ENCODE data around the gene PASK. TPM values are rescaled to one million over a fixed set of nuclear protein-coding genes. Genes with fewer than 3 reads are reported as not detected.

PASK gene
- total and polyA plus RNA-seq, 2 experiments from 2014 or later: 7.0 to 11.9 TPM

- Histone ChIP-seq H3K9me3 (ENCODE audit: low read depth) (no peaks in the 10 kb centered on the region), H3K36me3 (no peaks in the 10 kb centered on the region), H3K27me3 (peaks cover 5% of the 10 kb centered on the region), H3K27ac (no peak overlapping the region), H3K4me1 (ENCODE audit: low read depth) (peaks cover 7% of the 10 kb centered on the region), H3K4me3 (no peak overlapping the region)
- no peak for DNase-seq (ENCODE audit: low read depth in 1 of 2, low spot score in 1 of 2)
- TF ChIP-seq, protein P1, sequence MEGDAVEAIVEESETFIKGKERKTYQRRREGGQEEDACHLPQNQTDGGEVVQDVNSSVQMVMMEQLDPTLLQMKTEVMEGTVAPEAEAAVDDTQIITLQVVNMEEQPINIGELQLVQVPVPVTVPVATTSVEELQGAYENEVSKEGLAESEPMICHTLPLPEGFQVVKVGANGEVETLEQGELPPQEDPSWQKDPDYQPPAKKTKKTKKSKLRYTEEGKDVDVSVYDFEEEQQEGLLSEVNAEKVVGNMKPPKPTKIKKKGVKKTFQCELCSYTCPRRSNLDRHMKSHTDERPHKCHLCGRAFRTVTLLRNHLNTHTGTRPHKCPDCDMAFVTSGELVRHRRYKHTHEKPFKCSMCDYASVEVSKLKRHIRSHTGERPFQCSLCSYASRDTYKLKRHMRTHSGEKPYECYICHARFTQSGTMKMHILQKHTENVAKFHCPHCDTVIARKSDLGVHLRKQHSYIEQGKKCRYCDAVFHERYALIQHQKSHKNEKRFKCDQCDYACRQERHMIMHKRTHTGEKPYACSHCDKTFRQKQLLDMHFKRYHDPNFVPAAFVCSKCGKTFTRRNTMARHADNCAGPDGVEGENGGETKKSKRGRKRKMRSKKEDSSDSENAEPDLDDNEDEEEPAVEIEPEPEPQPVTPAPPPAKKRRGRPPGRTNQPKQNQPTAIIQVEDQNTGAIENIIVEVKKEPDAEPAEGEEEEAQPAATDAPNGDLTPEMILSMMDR (IDR thresholded peaks at IDR 0.05; ENCODE audit: low read depth, low read length): no peak
Observed at GRCh38 chr2:241147336-241147735, 1.9 kb downstream of the PASK start.

GRCh38 chr2:241146286-241146685 is 3.0 kb downstream of the PASK start:
- H3K27me3 ChIP-seq: peaks cover 5% of the 10 kb centered on the region
- H3K36me3 ChIP-seq: no peaks in the 10 kb centered on the region
- no peak overlapping the region for H3K27ac ChIP-seq
- H3K4me1 ChIP-seq (ENCODE audit: low read depth): peaks cover 7% of the 10 kb centered on the region
- TF ChIP-seq, protein P1 (IDR thresholded peaks at IDR 0.05; ENCODE audit: low read depth, low read length): no peak
- no peak overlapping the region for H3K4me3 ChIP-seq
- no peak for DNase-seq (ENCODE audit: low read depth in 1 of 2, low spot score in 1 of 2)
- no peaks in the 10 kb centered on the region for H3K9me3 ChIP-seq (ENCODE audit: low read depth)

- Histone ChIP-seq H3K27ac (no peak overlapping the region), H3K4me3 (no peak overlapping the region), H3K9me3 (ENCODE audit: low read depth) (no peaks in the 10 kb centered on the region), H3K27me3 (no peaks in the 10 kb centered on the region), H3K36me3 (no peaks in the 10 kb centered on the region), H3K4me1 (ENCODE audit: low read depth) (no peaks in the 10 kb centered on the region)
- DNase-seq (ENCODE audit: low read depth in 1 of 2, low spot score in 1 of 2): no peak
- TF ChIP-seq, protein P1 (IDR thresholded peaks at IDR 0.05; ENCODE audit: low read depth, low read length): no peak
Observed at GRCh38 chr2:241142593-241142992, 6.7 kb downstream of the PASK start.

DNA sequence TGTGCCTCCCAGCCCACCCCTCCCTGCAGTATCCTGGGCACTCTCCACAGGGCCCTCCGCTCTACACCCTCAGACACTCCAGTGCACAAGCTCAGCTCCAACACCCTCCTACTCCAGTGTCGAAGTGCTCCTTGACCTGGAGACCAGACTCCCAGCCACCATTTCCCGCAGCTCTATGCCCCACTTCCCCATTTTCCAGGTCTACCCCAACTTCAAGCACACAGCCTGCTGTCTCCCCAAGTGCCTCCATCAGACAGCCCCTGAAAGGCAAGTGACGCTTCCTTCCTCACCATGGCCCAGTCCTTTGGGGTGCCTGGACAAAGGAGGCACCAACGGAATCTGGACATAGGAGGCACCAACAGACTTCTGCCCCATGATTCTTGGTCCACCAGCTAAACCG is 7.2 kb downstream of the PASK start:
- Histone ChIP-seq H3K4me1 (ENCODE audit: low read depth) (no peaks in the 10 kb centered on the region), H3K27ac (no peak overlapping the region), H3K36me3 (no peaks in the 10 kb centered on the region), H3K9me3 (ENCODE audit: low read depth) (no peaks in the 10 kb centered on the region), H3K27me3 (no peaks in the 10 kb centered on the region), H3K4me3 (no peak overlapping the region)
- TF ChIP-seq, protein P1 (IDR thresholded peaks at IDR 0.05; ENCODE audit: low read depth, low read length): no peak
- DNase-seq (ENCODE audit: low read depth in 1 of 2, low spot score in 1 of 2): no peak

- no peaks in the 10 kb centered on the region for H3K4me1 ChIP-seq (ENCODE audit: low read depth)
- no peak overlapping the region for H3K4me3 ChIP-seq
- no peaks in the 10 kb centered on the region for H3K36me3 ChIP-seq
- no peaks in the 10 kb centered on the region for H3K9me3 ChIP-seq (ENCODE audit: low read depth)
- no peak overlapping the region for H3K27ac ChIP-seq
- H3K27me3 ChIP-seq: no peaks in the 10 kb centered on the region
- TF ChIP-seq, protein P1 (IDR thresholded peaks at IDR 0.05; ENCODE audit: low read depth, low read length): no peak
- no peak for DNase-seq (ENCODE audit: low read depth in 1 of 2, low spot score in 1 of 2)
Observed at GRCh38 chr2:241141214-241141770, 8.0 kb downstream of the PASK start.

Measured in cardiac muscle cell (in vitro differentiated cells and primary cell).